ENCODE data around the gene CD2AP.

DNA sequence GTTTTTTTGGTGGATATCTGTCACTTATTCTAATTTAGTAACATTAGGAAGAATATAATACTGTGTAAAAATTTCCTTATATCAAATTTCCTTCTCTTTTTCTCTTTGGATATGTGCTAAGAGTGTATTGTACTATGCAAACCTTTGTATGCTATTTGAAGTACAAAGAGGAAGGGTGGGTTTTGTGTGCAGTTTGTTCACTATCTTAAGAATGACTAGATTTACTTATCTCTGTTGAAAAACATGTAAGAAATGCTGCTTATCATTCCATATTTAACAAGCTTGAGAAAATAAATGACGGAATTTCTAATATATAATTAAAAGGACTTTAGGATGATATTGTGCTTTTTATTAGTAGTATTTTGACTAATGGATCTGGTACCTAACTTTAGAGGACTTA is 13.1 kb downstream of the CD2AP start:
- TF ChIP-seq, protein P1, sequence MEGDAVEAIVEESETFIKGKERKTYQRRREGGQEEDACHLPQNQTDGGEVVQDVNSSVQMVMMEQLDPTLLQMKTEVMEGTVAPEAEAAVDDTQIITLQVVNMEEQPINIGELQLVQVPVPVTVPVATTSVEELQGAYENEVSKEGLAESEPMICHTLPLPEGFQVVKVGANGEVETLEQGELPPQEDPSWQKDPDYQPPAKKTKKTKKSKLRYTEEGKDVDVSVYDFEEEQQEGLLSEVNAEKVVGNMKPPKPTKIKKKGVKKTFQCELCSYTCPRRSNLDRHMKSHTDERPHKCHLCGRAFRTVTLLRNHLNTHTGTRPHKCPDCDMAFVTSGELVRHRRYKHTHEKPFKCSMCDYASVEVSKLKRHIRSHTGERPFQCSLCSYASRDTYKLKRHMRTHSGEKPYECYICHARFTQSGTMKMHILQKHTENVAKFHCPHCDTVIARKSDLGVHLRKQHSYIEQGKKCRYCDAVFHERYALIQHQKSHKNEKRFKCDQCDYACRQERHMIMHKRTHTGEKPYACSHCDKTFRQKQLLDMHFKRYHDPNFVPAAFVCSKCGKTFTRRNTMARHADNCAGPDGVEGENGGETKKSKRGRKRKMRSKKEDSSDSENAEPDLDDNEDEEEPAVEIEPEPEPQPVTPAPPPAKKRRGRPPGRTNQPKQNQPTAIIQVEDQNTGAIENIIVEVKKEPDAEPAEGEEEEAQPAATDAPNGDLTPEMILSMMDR (conservative IDR thresholded peaks at IDR 0.05) = no peak
- TF ChIP-seq ZFX (IDR thresholded peaks at IDR 0.05) = no peak

All from C4-2B (cell line).